Esophagus mucosa (tissue), 1 donor: ENCODE results near the gene TCF19. TPM values are rescaled to one million over a fixed set of nuclear protein-coding genes. Genes with fewer than 3 reads are reported as not detected.
A peak's percentile ranks its signal among the peaks of the same experiment; 100 is the strongest.
"Not testable (repeated sequence)": the region's sequence is repeated elsewhere in the genome, so short reads cannot be mapped to it uniquely, and the experiment has no call there.

Source experiments
- ATAC-seq: fragments of 200-7000 bp; cut with Tn5 transposase; one replicate; pipeline ENCODE4 v1.9.1; 2020
- total RNA-seq: library from RNA; stranded (reverse); gene quantifications from one replicate; pipeline ENCODE4 v1.2.4, GENCODE V29; 2023
- donor health status: DM: yes; HTN: yes; CAD: no.

TCF19 gene
- total RNA-seq, 1 donor from 2014 or later = 14.8 TPM

- ATAC-seq = not testable (repeated sequence)
Measured at GRCh38 chr6:31183859-31184258, 25.5 kb downstream of the TCF19 start.

- not testable (repeated sequence) for ATAC-seq
Measured at GRCh38 chr6:31185695-31186051, 27.3 kb downstream of the TCF19 start.

- ATAC-seq = peak; percentile 22
Measured at GRCh38 chr6:31186052-31186734, 27.8 kb downstream of the TCF19 start.

- ATAC-seq = no peak
Measured at GRCh38 chr6:31187780-31188194, 29.4 kb downstream of the TCF19 start.

- ATAC-seq = not testable (repeated sequence)
Measured at GRCh38 chr6:31189223-31189622, 30.8 kb downstream of the TCF19 start.

GRCh38 chr6:31190488-31190887 lies 32.1 kb downstream of the TCF19 start:
- ATAC-seq = no peak

- peak; percentile 70 for ATAC-seq
Measured at GRCh38 chr6:31192431-31193105, 34.2 kb downstream of the TCF19 start.

GRCh38 chr6:31193206-31193605 lies 34.8 kb downstream of the TCF19 start:
- ATAC-seq = no peak

- ATAC-seq = no peak
Measured at GRCh38 chr6:31194061-31194834, 35.9 kb downstream of the TCF19 start.

GRCh38 chr6:31195308-31195979 lies 37.1 kb downstream of the TCF19 start:
- ATAC-seq = not testable (repeated sequence)

GRCh38 chr6:31196251-31197022 lies 38.0 kb downstream of the TCF19 start:
- not testable (repeated sequence) for ATAC-seq

- ATAC-seq = peak; percentile 82
Measured at GRCh38 chr6:31197559-31198305, 39.3 kb downstream of the TCF19 start.

GRCh38 chr6:31199105-31199452 lies 40.7 kb downstream of the TCF19 start:
- ATAC-seq = not testable (repeated sequence)

GRCh38 chr6:31202259-31203166 lies 44.1 kb downstream of the TCF19 start:
- ATAC-seq = no peak

- ATAC-seq = peak; percentile 90
Measured at GRCh38 chr6:31203345-31203979, 45.1 kb downstream of the TCF19 start.

GRCh38 chr6:31204751-31205145 lies 46.4 kb downstream of the TCF19 start:
- ATAC-seq = no peak

- no peak for ATAC-seq
Measured at GRCh38 chr6:31205638-31206037, 47.2 kb downstream of the TCF19 start.

- ATAC-seq = no peak
Measured at GRCh38 chr6:31208506-31208905, 50.1 kb downstream of the TCF19 start.

- no peak for ATAC-seq
Measured at GRCh38 chr6:31209137-31209536, 50.7 kb downstream of the TCF19 start.

- no peak for ATAC-seq
Measured at GRCh38 chr6:31210123-31210522, 51.7 kb downstream of the TCF19 start.
